ENCODE data around the gene SPTBN4. TPM values are rescaled to one million over a fixed set of nuclear protein-coding genes. Genes with fewer than 3 reads are reported as not detected.
A peak's percentile ranks its signal among the peaks of the same experiment; 100 is the strongest.
"Not testable (repeated sequence)": the region's sequence is repeated elsewhere in the genome, so short reads cannot be mapped to it uniquely, and the experiment has no call there.

Gene SPTBN4
- total RNA-seq, 2 donors from 2014 or later: 0.79 to 2.0 TPM

GRCh38 chr19:40430242-40430641 is 36.6 kb upstream of the SPTBN4 start:
- H3K27me3 ChIP-seq (ENCODE audit: control insufficient read depth, insufficient read depth, low read length, poor library complexity, severe bottlenecking); H3K4me3 Mint-ChIP-seq; H3K36me3 ChIP-seq (ENCODE audit: control insufficient read depth, insufficient read depth, low read length); H3K4me3 ChIP-seq (ENCODE audit: low read length); H3K9ac ChIP-seq (ENCODE audit: extremely low read depth, low read length, poor library complexity, severe bottlenecking); H3K36me3 Mint-ChIP-seq (ENCODE audit: low read depth); H3K27me3 Mint-ChIP-seq (ENCODE audit: insufficient read depth); H3K9me3 ChIP-seq (ENCODE audit: control insufficient read depth, low read length); H3K9me3 Mint-ChIP-seq; H3K4me1 ChIP-seq (ENCODE audit: control insufficient read depth, insufficient read depth, low read length); H3K27ac ChIP-seq (ENCODE audit: low read depth, low read length); DNase-seq; H3K27ac Mint-ChIP-seq: not testable (repeated sequence)
- WGBS, 2 experiments (ENCODE audit: insufficient coverage in 1 of 2, insufficient read length in 1 of 2): 98 to 100% methylated on average over 10 of the region's 10 CpGs
- peaks cover 11% of the 10 kb centered on the region for H3K4me1 Mint-ChIP-seq

- no peak overlapping the region for H3K27ac Mint-ChIP-seq
Observed at GRCh38 chr19:40431698-40432097, 35.1 kb upstream of the SPTBN4 start.

GRCh38 chr19:40432760-40433159 is 34.0 kb upstream of the SPTBN4 start:
- H3K36me3 ChIP-seq (ENCODE audit: control insufficient read depth, insufficient read depth, low read length); H3K36me3 Mint-ChIP-seq (ENCODE audit: low read depth); H3K27me3 Mint-ChIP-seq (ENCODE audit: insufficient read depth); H3K27me3 ChIP-seq (ENCODE audit: control insufficient read depth, insufficient read depth, low read length, poor library complexity, severe bottlenecking); H3K9me3 Mint-ChIP-seq; H3K9me3 ChIP-seq (ENCODE audit: control insufficient read depth, low read length); H3K27ac ChIP-seq (ENCODE audit: low read depth, low read length); DNase-seq; H3K4me1 ChIP-seq (ENCODE audit: control insufficient read depth, insufficient read depth, low read length): not testable (repeated sequence)
- Histone ChIP-seq H3K9ac (ENCODE audit: extremely low read depth, low read length, poor library complexity, severe bottlenecking) (peak overlapping the region; percentile 78), H3K4me3 (ENCODE audit: low read length) (peak overlapping the region; percentile 84)
- peak overlapping the region; percentile 93 for H3K27ac Mint-ChIP-seq
- 81 to 88% methylated on average over 6 to 7 of the region's 7 CpGs for WGBS, 2 experiments (ENCODE audit: insufficient coverage in 1 of 2, insufficient read length in 1 of 2)
- H3K4me1 Mint-ChIP-seq: peaks cover 11% of the 10 kb centered on the region
- peak overlapping the region; percentile 62 for H3K4me3 Mint-ChIP-seq

More at GRCh38 chr19:40431698-40432097, 35.1 kb upstream of the SPTBN4 start:
- Mint-ChIP-seq H3K9me3 (no peaks in the 10 kb centered on the region), H3K27me3 (ENCODE audit: insufficient read depth) (peaks cover 1% of the 10 kb centered on the region), H3K4me1 (peaks cover 11% of the 10 kb centered on the region), H3K36me3 (ENCODE audit: low read depth) (no peaks in the 10 kb centered on the region), H3K4me3 (no peak overlapping the region)
- no peak overlapping the region for H3K27ac ChIP-seq (ENCODE audit: low read depth, low read length)
- H3K27me3 ChIP-seq (ENCODE audit: control insufficient read depth, insufficient read depth, low read length, poor library complexity, severe bottlenecking): no peaks in the 10 kb centered on the region
- no peaks in the 10 kb centered on the region for H3K36me3 ChIP-seq (ENCODE audit: control insufficient read depth, insufficient read depth, low read length)
- no peak for DNase-seq
- H3K4me1 ChIP-seq (ENCODE audit: control insufficient read depth, insufficient read depth, low read length): no peaks in the 10 kb centered on the region
- 84 to 100% methylated on average over 1 to 2 of the region's 3 CpGs for WGBS, 2 experiments (ENCODE audit: insufficient coverage in 1 of 2, insufficient read length in 1 of 2)
- no peak overlapping the region for H3K9ac ChIP-seq (ENCODE audit: extremely low read depth, low read length, poor library complexity, severe bottlenecking)
- H3K4me3 ChIP-seq (ENCODE audit: low read length): no peak overlapping the region
- H3K9me3 ChIP-seq (ENCODE audit: control insufficient read depth, low read length): no peaks in the 10 kb centered on the region
- no peak for TF ChIP-seq CTCF (conservative IDR thresholded peaks at IDR 0.05)

GRCh38 chr19:40433391-40434216 is 33.2 kb upstream of the SPTBN4 start:
- no peaks in the 10 kb centered on the region for H3K27me3 ChIP-seq (ENCODE audit: control insufficient read depth, insufficient read depth, low read length, poor library complexity, severe bottlenecking)
- Mint-ChIP-seq H3K4me1 (peaks cover 11% of the 10 kb centered on the region), H3K4me3 (peak overlapping the region; percentile 62), H3K27me3 (ENCODE audit: insufficient read depth) (no peaks in the 10 kb centered on the region), H3K36me3 (ENCODE audit: low read depth) (no peaks in the 10 kb centered on the region), H3K9me3 (no peaks in the 10 kb centered on the region), H3K27ac (peak overlapping the region; percentile 93)
- DNase-seq: peak; percentile 93
- no peak for TF ChIP-seq CTCF (conservative IDR thresholded peaks at IDR 0.05)
- peak overlapping the region; percentile 83 for H3K27ac ChIP-seq (ENCODE audit: low read depth, low read length)
- H3K4me3 ChIP-seq (ENCODE audit: low read length): peak overlapping the region; percentile 84
- no peaks in the 10 kb centered on the region for H3K36me3 ChIP-seq (ENCODE audit: control insufficient read depth, insufficient read depth, low read length)
- H3K9me3 ChIP-seq (ENCODE audit: control insufficient read depth, low read length): no peaks in the 10 kb centered on the region
- peak overlapping the region; percentile 78 for H3K9ac ChIP-seq (ENCODE audit: extremely low read depth, low read length, poor library complexity, severe bottlenecking)
- H3K4me1 ChIP-seq (ENCODE audit: control insufficient read depth, insufficient read depth, low read length): no peaks in the 10 kb centered on the region
- WGBS, 2 experiments (ENCODE audit: insufficient coverage in 1 of 2, insufficient read length in 1 of 2): 6 to 12% methylated on average over 21 to 50 of the region's 50 CpGs

All from endodermal cell (in vitro differentiated cells).